GM18520 (cell line): ENCODE data around the gene MPV17L.
"Not testable (repeated sequence)": the region's sequence is repeated elsewhere in the genome, so short reads cannot be mapped to it uniquely, and the experiment has no call there.

ENCODE experiments used
- ATAC-seq: cut with Tn5 transposase; IDR thresholded peaks from one replicate; pipeline ENCODE4 v1.9.1; 2021; ENCODE audit not compliant: unreplicated experiment

Gene MPV17L

GRCh38 chr16:15395631-15396508 lies at the start of gene MPV17L:
Gene MPV17L, plus strand, starts transcription at chr16:15395754. Its CDS starts 144 bp downstream, at chr16:15395898.
- not testable (repeated sequence) for ATAC-seq

DNA sequence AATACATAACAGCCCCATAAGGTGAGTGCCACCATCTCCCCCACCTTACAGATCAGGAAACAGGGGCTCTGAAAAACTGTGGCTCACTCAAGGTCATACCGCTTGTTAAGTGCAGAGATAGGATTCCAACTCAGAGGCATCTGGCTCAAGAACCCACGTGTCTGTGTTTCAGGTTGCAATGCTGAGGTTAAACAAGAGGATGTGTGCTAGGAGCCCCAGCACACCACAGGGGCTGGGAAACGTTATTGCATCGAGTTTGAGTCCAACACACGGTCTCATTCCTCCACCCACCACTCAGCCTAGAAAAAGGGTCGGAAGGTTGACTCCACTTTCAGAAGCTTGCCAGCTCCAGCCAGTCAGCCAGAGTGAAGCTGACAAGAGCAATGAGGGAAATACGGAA lies 46.8 kb upstream of the MPV17L start:
- not testable (repeated sequence) for ATAC-seq

- ATAC-seq: not testable (repeated sequence)
These were observed 44.3 kb upstream of the MPV17L start for GRCh38 chr16:15351251-15351650.

- not testable (repeated sequence) for ATAC-seq
These were observed 43.8 kb upstream of the MPV17L start for GRCh38 chr16:15351745-15352144.

- ATAC-seq: not testable (repeated sequence)
These were observed 42.7 kb upstream of the MPV17L start for GRCh38 chr16:15352852-15353251.

DNA sequence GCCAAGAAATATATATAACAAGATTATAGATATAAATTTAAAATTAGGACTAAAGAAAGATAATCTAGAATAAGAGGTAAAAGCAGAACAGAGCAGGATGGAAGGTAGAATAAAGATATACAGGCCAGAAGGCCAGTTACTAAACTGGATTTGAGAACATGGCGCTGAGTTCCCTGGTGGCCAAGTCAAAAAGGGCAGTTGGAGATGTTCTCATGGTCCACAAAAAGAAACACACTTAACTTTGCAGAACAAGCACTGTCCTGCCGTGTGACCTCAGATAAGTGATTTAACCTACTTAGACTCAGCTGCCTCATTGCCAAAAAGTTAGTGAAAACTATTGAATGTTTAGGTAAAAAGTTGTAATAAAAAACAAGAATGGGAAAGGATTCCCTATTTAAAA lies 40.7 kb upstream of the MPV17L start:
- not testable (repeated sequence) for ATAC-seq

GRCh38 chr16:15357495-15357894 lies 38.1 kb upstream of the MPV17L start:
- ATAC-seq: not testable (repeated sequence)

DNA sequence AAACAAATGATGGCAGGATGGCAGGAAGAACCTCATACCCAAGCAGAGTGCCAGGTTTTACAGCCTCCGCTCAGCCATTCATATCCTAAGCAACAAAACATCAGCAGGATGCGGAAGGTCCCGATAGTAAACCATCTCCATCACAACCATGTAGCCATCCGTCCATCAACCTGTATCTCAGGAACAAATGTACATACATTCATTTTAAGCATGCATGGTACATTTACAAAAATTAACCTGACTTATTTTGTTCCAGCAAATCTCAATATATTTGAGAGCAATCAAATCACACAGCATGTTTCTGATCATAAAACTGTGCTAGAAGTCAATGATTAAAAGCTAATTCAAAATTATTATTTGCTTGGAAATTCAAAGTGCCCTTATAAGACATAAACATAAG lies 17.4 kb upstream of the MPV17L start, which contains the start of gene NPIPA5:
NPIPA5 (minus strand) TSS at position 101 of the 400 bp plus-strand sequence; CDS start at position 101, 0 bp downstream.
- ATAC-seq: not testable (repeated sequence)

DNA sequence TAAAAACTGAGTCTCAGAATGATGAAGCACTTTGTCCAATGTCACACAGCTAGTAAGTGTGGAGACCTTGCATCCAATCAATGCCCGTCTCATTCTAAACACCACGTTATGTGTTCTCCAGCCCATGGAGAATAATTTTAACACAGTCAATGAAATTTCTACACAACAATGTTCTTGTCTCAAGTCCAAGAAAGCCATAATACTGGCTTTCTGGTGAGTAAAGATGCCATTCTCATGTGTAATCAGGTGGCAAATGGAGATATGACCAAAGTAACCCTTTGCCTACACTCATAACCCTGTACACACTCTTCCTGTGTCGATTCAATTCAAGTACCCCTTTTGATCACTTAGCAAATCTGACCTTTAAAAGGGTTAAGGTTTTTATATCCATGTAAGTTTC lies 12.7 kb upstream of the MPV17L start:
- not testable (repeated sequence) for ATAC-seq

- ATAC-seq: not testable (repeated sequence)
These were observed 7.5 kb upstream of the MPV17L start for GRCh38 chr16:15388060-15388459.

DNA sequence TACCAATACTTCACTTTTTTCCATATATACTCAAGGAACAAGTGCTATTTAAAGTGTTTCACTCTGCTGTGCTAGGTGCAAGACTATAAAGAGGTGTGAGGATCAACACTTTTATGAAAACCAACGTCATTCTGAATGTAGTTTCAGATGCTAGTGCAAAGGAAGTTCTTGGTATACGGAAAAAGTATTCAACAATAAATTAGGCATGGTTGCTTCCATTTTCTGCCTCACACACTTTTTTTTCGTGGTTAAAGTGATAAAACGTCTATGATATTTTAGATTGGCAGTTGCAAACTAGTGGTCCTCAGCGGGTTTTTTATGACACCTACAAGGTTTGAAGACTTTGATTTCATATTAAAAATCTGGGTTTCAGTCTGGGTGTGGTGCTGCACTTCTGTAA lies 5.6 kb upstream of the MPV17L start:
- not testable (repeated sequence) for ATAC-seq

DNA sequence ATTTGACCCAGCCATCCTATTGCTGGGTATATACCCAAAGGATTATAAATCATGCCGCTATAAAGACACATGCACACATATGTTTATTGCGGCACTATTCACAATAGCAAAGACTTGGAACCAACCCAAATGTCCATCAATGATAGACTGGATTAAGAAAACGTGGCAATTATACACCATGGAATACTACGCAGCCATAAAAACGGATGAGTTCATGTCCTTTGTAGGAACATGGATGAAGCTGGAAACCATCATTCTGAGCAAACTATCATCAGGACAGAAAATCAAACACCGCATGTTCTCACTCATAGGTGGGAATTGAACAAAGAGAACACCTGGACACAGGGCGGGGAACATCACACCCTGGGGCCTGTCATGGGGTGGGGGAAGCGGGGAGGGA lies 2.5 kb upstream of the MPV17L start:
- ATAC-seq: not testable (repeated sequence)

GRCh38 chr16:15396509-15396829 lies 915 bp downstream of the MPV17L start:
- not testable (repeated sequence) for ATAC-seq

DNA sequence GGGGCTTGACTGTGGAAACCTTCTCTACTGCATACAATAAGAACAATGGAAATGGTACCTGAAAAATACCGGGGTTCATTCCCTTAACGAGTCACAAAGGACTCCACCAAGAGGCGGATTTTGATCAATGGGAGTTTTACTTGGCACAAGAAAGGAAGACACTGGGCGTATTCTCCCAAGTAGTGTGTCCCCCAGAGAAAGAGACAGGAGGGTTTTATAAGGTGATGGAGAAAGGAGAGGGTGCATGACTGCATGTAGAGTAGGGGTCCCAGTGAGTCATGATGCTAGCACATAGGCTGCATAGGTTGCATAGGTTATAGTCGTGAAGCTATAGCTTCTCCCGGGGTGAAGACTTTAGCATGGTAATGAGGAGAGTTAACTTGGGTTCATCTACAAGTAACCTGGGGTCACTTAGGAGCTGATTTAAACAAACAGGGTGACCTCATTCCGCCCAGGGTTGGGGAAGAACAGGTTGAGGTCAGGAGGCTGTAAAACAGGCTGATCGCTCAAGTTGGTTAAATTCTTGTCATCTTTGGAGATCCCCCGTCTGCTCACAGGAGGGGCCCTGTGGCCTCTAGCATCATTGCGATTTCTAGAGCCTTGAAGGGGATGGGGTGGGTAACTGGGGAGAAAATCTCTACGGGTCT lies 1.5 kb downstream of the MPV17L start:
- ATAC-seq: no peak

GRCh38 chr16:15398618-15399316 lies 3.2 kb downstream of the MPV17L start:
- no peak for ATAC-seq

DNA sequence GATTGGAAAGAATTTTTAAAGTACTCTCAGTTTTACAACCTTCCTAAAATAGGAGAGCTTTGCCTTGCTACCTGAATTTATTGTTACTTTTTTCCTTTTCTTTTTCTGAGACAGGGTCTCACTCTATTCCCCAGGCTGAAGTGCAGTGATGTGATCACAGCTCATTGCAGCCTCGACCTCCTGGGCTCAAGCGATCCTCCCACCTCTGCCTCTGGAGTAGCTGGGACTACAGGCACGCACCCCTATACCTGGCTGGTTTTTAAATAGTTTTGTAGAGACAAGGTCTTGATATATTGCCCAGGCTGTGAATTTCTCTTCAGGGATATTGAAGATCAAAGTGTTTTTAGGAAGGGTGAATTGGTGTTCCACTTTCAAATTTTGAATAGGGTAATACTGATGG lies 3.8 kb downstream of the MPV17L start:
- no peak for ATAC-seq

GRCh38 chr16:15400314-15400713 lies 4.8 kb downstream of the MPV17L start:
- ATAC-seq: not testable (repeated sequence)

GRCh38 chr16:15401972-15402371 lies 6.4 kb downstream of the MPV17L start:
- ATAC-seq: no peak

- ATAC-seq: no peak
These were observed 7.9 kb downstream of the MPV17L start for GRCh38 chr16:15403392-15403995.

DNA sequence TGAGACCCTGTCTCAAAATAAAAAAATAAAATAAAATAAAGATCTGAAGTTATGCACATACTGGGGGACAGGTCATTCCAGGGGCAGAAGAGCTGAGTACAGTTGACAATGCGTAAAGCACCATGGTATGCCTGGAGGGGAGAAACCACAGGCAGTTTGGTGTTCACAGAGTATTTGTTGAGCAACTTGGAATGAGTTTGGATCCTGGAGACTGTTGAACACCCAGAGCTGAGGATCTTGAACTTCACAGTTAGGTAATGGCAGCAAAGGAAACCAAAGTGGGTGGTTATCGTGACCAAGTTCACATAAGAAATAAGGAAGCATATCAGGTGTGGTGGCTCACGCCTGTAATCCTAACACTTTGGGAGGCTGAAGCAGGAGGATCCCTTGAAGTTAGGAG lies 8.5 kb downstream of the MPV17L start:
- ATAC-seq: not testable (repeated sequence)

GRCh38 chr16:15404792-15405191 lies 9.2 kb downstream of the MPV17L start:
- no peak for ATAC-seq
